ENCODE results near the gene IL37. TPM values are rescaled to one million over a fixed set of nuclear protein-coding genes. Genes with fewer than 3 reads are reported as not detected.

Gene IL37
- total and polyA plus RNA-seq, 12 donors, result 0.33 TPM; not detected in 11

GRCh38 chr2:112960230-112960825 lies 49.4 kb downstream of the IL37 start:
- Histone ChIP-seq H3K27me3 (no peaks in the 10 kb centered on the region), H3K9me3 (replicated peaks in 1 of 3) (no peaks in the 10 kb centered on the region), H3K4me1 (replicated peaks in 1 of 2) (no peaks in the 10 kb centered on the region), H3K27ac (no peak overlapping the region), H3K4me3 (no peak overlapping the region), H3K36me3 (replicated peaks in 1 of 2) (no peaks in the 10 kb centered on the region)
- WGBS, 4 donors, result 41 to 67% (median 55%) methylated on average over 2 of the region's 2 CpGs
- intact Hi-C loops (cut with DNase I), result no loop called here
- no peak for TF ChIP-seq CTCF (IDR thresholded peaks at IDR 0.05)
- TF ChIP-seq POLR2A (IDR thresholded peaks at IDR 0.05), result no peak
- no peak for DNase-seq

- Histone ChIP-seq H3K27ac (no peak overlapping the region), H3K4me1 (replicated peaks in 1 of 2) (no peaks in the 10 kb centered on the region), H3K27me3 (no peaks in the 10 kb centered on the region), H3K9me3 (replicated peaks in 1 of 3) (no peaks in the 10 kb centered on the region), H3K36me3 (replicated peaks in 1 of 2) (no peaks in the 10 kb centered on the region), H3K4me3 (no peak overlapping the region)
- no peak for DNase-seq
- 61 to 87% (median 80%) methylated on average over 3 of the region's 3 CpGs for WGBS, 4 donors
- TF ChIP-seq POLR2A (IDR thresholded peaks at IDR 0.05) (no peak), CTCF (IDR thresholded peaks at IDR 0.05) (no peak)
- intact Hi-C loops (cut with DNase I), result no loop called here
Observed at GRCh38 chr2:112962308-112963175, 51.6 kb downstream of the IL37 start.

- WGBS, 4 donors, result 60 to 72% (median 64%) methylated on average over 2 of the region's 2 CpGs
- no peak overlapping the region for H3K4me3 ChIP-seq
- H3K27me3 ChIP-seq, result no peaks in the 10 kb centered on the region
- intact Hi-C loops (cut with DNase I), result no loop called here
- no peaks in the 10 kb centered on the region for H3K9me3 ChIP-seq (replicated peaks in 1 of 3)
- H3K36me3 ChIP-seq (replicated peaks in 1 of 2), result no peaks in the 10 kb centered on the region
- DNase-seq, result no peak
- H3K4me1 ChIP-seq (replicated peaks in 1 of 2), result no peaks in the 10 kb centered on the region
- TF ChIP-seq POLR2A (IDR thresholded peaks at IDR 0.05), result no peak
- TF ChIP-seq CTCF (IDR thresholded peaks at IDR 0.05), result no peak
- no peak overlapping the region for H3K27ac ChIP-seq
Observed at GRCh38 chr2:112967023-112967422, 56.1 kb downstream of the IL37 start.

Other genes starting within 250 kb of the IL37 start
- gene NT5DC4, start 190.1 kb upstream of the IL37 start, total RNA-seq, result under 1 TPM in 2 of 9 donors, not detected in 7; 0.22 to 0.24 TPM
- gene NT5DC4, start 190.1 kb upstream of the IL37 start, polyA plus RNA-seq, result under 1 TPM in 1 of 3 donors, not detected in 2; 0.56 TPM
- gene CKAP2L, start 146.6 kb upstream of the IL37 start, total RNA-seq, result 1 to 10 TPM in 4 of 9 donors, under 1 TPM in 4, not detected in 1; 0.35 to 6.9 (median 0.98) TPM
- under 1 TPM in 2 of 3 donors, not detected in 1; 0.10 to 0.79 TPM for gene CKAP2L, start 146.6 kb upstream of the IL37 start, polyA plus RNA-seq
- gene IL1A, start 126.7 kb upstream of the IL37 start, total RNA-seq, result under 1 TPM in 2 of 9 donors, not detected in 7; 0.18 to 0.67 TPM
- under 1 TPM in 1 of 3 donors, not detected in 2; 0.07 TPM for gene IL1A, start 126.7 kb upstream of the IL37 start, polyA plus RNA-seq
- 1 to 10 TPM in 5 of 9 donors, under 1 TPM in 3, not detected in 1; 0.44 to 2.1 (median 1.4) TPM for gene IL1B, start 74.4 kb upstream of the IL37 start, total RNA-seq
- 1 to 10 TPM in 2 of 3 donors, under 1 TPM in 1; 0.72 to 5.9 (median 1.6) TPM for gene IL1B, start 74.4 kb upstream of the IL37 start, polyA plus RNA-seq
- under 1 TPM in 1 of 9 donors, not detected in 8; 0.28 TPM for gene IL36G, start 66.8 kb downstream of the IL37 start, total RNA-seq
- not detected for gene IL36G, start 66.8 kb downstream of the IL37 start, polyA plus RNA-seq
- not detected for gene IL36A, start 94.3 kb downstream of the IL37 start, total RNA-seq
- not detected for gene IL36A, start 94.3 kb downstream of the IL37 start, polyA plus RNA-seq
- not detected for gene IL36B, start 141.7 kb downstream of the IL37 start, total RNA-seq
- not detected for gene IL36B, start 141.7 kb downstream of the IL37 start, polyA plus RNA-seq
- gene IL36RN, start 148.0 kb downstream of the IL37 start, total RNA-seq, result not detected
- gene IL36RN, start 148.0 kb downstream of the IL37 start, polyA plus RNA-seq, result not detected
- gene IL1F10, start 156.8 kb downstream of the IL37 start, total RNA-seq, result not detected
- gene IL1F10, start 156.8 kb downstream of the IL37 start, polyA plus RNA-seq, result not detected
- 1 to 10 TPM in 4 of 9 donors, under 1 TPM in 3, not detected in 2; 0.22 to 6.1 (median 1.1) TPM for gene IL1RN, start 216.4 kb downstream of the IL37 start, total RNA-seq
- gene IL1RN, start 216.4 kb downstream of the IL37 start, polyA plus RNA-seq, result 1 to 10 TPM; 1.4 to 2.6 (median 2.5) TPM

Data from adrenal gland (tissue), 12 donors.